ENCODE measurements around the gene BMPER.

The BMPER gene
- 0 to 3.4 (median 0) reads per million in 17 experiments for total RNA-seq

DNA sequence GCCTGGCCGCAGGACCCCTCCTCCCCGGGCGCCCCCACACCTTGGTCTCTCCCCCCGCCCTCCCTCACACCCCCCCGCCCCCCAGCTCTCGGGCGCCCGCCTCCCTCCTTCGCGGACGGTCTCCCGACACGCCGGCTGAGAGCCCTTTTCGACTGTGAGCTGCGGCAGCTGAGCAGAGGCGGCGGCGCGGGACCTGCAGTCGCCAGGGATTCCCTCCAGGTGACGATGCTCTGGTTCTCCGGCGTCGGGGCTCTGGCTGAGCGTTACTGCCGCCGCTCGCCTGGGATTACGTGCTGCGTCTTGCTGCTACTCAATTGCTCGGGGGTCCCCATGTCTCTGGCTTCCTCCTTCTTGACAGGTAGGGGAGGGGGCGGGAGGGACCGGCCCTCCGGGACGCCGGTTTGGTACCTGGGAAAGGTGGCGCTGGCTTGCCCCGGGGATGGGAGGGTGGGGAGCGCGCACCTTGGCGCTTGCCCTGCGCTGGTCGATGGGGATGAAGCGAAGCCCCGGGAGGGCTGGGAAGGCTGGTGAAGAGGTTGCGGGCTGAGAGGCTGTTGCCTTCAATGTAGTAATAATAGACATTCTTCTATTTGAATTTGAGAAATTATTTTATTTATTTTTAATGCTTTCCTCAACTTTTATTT, at the start of gene BMPER:
Gene BMPER, plus strand, starts transcription at position 151 of the 644 bp plus-strand sequence. Its CDS starts 75 bp downstream, at position 226.
- no peak for DNase-seq

DNA sequence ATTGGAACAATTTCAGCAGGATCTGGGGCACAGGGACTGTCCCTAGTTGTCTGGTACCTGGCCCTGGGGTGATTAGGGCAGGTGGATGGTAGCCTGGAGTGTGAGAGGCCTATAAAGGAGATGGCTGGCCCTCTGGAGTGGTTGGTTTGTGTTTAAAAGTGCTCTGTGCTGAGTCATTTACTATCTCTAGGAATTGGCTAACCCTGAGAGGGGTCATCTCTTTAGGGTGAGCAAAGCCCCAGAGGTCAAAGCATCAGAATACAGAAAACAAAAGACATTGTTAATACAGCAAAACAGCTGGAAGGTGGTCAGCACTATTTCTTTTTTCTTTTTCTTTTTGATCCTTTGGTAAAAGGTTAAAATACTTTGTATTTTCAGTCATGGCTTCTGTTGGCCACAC, 43.4 kb upstream of the BMPER start:
- no peak for DNase-seq

DNA sequence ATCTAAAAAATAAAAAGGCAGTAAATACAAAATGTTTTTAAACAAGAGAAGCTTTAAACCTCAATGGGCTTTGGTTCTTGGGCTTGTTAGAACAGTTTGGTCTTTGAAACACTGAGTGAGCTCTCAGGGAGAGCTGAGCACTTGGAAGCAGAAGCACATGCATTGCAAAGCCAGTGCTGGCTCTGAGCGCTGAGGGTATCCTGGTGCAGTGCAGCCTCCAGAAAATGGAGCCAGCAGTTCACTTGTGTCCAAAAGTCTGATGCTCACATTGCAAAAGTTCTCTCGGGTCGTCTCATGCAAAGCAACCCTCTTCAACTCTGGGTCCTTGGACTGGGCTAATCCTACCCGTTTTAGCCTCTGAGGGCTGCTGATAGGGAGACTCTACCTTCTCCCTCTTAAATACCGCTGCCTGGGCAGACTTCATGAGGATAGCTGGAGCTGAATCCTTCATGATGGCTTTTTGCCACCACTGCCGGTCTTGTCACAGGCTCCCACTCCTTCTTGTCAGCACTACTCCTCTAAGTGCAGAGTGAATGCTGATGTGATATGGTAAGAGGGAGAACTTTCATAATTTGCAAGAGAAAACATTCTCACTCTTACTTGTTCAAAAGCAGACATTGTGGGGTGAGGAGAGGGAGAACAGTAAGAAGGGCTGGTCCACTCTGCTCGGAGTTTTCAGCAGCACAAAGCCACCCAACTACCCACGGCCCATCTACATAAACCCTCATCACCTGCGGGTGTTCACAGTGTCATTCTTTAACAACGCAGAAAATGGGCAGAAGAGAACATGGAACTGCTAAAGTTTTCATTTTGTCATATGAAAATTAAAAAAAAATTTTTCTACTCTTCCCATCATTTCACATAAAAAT, 42.2 kb upstream of the BMPER start:
- DNase-seq: no peak

DNA sequence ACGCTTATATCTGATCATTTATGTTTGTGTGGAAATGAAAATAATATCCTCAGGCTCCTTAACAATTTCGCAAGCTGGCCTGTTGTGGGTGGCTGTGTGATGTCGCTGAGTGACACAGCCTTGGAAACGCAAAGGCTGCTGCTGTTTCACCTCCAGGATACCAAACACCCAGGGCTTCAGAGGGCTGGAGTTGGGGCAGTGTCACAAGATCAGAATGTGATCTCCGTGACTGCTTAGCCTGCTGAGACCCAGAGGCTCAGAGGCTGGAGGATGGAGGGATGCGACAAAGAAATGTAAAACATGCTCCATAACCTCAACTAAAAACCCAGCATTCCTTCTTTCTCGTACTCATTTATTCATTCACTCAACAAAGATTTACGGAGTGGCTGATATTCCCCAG, 37.2 kb upstream of the BMPER start:
- peak in 3 of 4 experiments; percentile 3 to 10 (median 7) for DNase-seq

DNA sequence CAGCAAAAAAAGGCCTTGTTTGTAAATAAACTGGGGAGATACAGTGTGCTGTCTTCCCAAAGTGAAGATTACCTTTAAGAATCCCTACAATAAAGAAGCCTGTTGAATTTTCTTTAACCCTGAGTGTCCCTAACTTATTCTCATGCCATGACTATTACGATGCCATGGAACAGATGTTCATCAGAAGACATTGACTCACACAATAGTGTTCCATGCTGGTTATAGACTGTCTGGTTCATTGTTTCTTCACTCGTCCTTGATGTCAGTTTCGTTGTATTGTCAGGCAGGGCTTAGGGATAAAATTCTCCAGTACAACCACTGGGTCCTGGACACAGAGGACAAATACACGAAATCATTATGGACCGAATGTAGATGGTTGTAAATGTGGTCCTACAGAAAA, 36.2 kb upstream of the BMPER start:
- DNase-seq: no peak

DNA sequence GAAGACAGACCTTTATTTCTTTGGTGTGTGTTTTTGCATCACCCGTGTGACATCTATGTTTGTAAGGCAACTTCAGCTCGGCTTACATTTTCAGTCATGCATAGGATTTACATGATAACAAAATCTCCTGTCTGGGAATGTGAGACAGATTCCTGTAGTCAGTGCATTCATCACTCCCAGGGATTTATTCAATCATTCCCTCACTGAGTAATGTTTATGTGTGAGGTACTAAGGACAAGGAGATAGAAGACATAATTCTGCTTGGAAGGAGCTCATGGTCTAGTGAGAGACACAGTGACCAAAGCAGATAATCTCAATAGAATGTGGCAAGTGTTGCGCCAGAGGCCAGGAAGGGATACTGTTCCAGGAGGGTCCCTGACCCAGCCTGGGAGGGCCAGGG, 35.2 kb upstream of the BMPER start:
- DNase-seq: no peak

DNA sequence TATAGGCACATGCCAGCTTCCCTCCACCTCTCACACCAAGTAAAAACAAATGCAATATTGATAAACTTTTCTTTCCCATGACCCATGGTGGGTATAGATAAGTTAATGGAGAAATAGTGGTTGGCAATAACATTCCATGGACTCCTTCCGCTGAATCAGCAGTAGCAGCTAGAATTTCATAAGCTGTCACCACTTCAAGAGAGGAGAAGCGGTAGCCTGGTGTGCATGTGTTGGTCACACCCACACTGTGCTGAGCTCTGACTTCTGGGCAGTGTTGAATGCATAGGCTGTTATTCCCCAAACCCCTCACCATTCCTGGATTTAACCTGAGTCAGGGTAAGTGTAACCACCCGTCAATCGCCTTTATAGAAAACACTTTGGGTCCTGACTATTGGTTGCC, 32.5 kb upstream of the BMPER start:
- DNase-seq: no peak

- DNase-seq: no peak
These were observed 31.8 kb upstream of the BMPER start for GRCh38 chr7:33873518-33873917.

DNA sequence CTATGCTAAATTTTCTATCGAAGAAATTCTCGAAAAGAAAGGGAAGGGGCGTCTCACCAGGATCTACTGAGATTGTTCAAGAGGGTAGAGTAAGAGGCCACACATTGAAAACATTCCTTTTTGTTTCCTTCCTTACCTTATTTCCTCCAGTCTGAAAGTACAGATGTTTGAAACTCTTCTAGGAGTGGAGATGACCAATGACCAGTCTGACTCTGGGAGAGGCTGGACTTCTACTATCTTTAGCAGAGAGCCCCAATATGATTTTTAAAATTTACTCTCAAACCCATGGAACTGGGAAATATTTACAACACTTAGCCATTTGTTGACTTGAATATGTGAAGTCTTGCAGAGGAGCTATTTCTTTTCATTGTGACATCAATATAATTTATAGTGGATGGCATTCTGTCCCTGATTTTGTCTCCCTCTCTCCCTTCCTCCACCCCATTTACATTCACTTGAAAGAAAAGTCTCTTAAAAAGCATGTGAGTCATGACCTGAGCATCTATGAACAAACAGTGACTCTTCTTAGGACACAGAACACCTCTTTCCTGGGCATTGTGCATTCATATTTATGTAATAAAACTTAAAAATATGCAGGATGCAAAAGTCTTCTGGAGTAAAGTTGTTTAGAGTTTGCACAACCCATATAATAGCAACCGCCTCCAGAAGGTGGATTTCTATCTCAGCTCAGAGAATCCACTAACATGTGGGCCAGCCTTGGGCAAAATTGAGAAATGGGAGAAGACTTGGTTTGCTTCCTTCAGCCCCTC, 31.2 kb upstream of the BMPER start:
- no peak for DNase-seq

DNA sequence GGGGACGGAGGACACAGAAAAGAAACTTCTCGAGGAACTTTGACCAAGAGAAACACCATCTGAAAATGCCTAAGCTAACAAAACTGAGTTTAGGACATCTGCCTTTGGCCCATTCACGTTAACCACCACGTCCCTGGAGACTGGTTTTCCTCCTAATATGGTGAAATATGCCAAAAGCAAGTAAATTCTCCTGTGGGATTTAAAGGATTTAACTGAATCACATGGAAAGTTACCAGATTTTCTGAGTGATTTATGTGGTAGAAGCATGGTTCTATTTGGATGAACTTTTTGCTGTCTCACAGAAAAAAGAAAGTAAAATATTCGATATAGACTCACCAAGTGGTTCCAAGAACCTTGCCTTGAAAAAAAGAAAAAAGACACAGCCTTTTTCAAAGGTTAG, 30.4 kb upstream of the BMPER start:
- no peak for DNase-seq

GRCh38 chr7:33876596-33877274, 28.6 kb upstream of the BMPER start:
- no peak for DNase-seq

DNA sequence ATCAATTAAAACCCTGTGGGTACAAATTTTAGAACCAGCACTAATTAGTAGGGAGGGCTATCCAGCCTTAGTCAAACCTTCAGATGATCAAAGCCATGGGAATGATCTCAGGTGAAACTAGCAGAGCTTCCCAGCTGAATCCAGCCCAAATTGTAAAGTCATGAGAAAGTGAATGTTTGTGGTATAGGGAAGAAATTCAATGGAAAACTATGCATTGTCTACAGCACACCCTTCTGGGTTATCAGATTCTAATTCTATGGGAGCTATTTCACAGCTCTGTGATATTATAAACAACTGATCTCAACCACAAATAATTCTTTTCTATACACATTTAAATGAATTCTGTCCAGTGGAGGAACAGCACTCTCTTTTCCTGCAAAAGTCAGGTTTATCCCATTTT, 24.6 kb upstream of the BMPER start:
- DNase-seq: no peak

GRCh38 chr7:33881316-33881715, 24.0 kb upstream of the BMPER start:
- DNase-seq: no peak

- no peak for DNase-seq
These were observed 23.1 kb upstream of the BMPER start for GRCh38 chr7:33882040-33882837.

- no peak for DNase-seq
These were observed 22.2 kb upstream of the BMPER start for GRCh38 chr7:33882950-33883670.

DNA sequence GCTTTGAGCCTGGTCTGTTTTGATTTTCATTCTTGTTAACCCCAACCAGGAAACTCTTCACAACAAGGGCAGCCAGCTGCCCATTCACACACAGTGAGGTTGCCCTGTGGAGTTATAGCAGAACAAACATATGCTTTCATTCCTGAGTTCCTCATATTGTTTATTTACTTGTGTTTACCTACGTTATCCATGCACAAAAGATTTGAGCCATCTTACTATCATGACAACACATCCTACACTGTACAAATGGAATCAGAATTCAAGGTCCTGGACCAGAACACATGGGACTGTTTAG, 21.7 kb upstream of the BMPER start:
- no peak for DNase-seq

DNA sequence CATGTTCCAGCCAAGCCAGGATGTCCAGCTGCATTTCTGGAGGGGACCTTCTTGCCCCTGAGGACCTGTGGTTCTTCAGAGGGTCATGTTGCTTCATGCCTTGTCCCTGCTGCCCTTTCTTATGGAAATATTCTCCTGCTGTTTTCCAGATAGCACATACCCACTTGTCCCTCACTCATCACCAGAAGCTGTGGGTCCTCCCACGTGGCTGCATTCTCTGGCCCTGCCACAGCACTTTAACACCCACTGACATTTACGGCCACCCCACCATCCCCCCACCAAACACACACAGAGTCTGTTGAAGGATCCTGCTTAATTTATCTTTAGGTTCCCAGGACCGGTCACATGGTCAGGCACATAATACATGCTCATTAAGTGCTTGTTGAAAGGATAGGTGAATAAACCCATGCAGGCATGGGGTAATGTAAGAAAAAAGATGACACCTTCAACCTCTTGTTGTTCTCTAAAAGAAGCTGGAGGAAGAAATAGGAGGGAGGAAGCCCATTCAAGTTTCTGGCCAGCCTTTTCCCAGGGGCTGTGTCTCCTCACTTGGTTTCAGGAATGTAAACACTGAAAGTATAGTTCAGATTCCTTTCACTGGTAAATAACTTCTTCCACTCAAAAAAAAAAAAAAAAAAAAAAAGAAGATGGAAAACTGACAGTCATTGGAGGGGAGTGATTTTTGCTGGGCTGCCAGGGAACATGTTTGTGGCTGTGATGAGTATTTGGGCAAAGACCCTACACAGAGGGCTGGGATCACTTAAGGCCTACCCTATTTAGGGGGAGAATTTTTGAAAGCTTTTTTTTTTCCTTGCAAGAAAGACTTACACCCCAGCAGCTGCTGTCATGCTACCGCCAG, 19.8 kb upstream of the BMPER start:
- DNase-seq: no peak

DNA sequence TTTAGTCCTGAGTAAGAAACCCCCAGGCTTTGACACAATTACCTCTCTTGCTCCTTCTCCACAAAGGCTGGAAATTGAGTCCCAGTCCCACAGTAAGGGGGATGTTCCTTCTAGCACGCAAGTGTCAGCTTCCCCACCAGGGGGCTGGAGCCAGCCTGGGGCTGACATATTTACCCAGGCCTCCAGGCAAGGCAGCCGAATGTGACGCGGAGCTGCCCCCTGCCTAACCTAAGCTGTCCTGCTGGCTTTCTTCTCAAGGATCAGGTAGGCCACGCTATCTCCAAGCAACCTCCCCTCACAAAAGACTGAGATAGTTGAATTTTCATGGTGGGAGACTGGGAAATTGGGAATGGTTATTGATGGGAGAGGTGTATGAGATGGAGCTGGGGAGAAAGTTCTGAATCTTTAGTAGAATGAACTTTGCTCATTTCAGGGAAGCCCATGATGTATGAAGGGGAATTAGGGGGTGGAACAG, 19.2 kb upstream of the BMPER start:
- peak in 1 of 4 experiments; percentile 4 for DNase-seq

DNA sequence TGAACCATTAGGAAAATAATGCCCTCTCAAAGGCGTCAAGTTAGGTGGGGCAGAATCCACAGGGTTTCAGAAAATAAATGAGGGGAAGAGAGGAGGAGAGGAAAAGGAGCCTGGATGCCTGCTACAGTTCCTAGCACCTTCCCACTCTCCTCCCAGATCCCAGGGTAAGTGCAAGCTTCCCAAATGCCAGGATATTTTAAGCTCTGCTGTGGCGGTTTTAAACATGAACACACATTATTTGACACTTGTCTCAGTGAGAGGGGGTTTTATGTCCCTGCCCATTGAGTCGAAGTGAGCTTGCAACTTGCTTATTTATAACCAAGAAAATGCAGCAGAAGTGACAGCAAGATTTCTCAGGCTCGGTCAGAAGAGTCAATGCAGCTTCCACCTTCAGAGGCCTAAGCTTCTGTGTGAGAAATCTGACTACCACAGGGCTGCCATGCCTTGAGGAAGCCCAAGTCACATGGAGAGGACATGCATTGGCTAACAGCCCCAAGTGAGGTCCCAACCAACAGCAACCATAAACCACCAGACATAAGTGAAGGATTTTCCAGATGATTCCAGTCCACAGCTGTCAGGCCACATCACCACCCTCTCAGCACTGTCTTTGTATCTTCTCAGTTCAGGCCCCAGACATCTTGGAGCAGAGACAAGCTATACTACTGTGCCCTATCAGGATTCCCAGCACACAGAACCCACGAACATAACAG, 17.9 kb upstream of the BMPER start:
- no peak for DNase-seq

DNA sequence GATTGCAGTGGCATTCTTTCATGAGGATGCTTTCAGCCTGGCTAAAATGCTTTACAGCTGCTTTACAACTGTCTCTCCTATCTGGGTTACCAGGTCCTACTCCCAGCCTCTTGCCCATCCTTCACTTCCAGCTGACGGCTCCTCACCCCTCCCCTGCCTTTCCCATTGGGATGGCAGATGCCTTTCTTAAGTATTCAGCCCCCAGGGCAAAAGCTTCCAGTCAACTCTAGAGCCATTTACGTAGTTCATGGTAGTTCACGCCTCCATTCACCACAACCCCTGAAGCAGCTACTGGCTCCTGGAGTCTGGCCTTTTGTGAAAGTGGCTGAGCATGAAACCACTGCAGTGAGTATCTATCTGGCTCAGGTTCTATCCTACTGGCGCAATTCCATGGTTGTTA, 17.2 kb upstream of the BMPER start:
- DNase-seq: no peak
